Ovary (tissue), 3 donors: ENCODE data around the gene PRSS38.

ENCODE experiments used
- CTCF ChIP-seq, 3 donors: fragments of 450-650 bp in 2 of 3; fragments of 200-600 bp in 1 of 3; IDR thresholded peaks; one replicate each; pipeline versions ENCODE4 v1.5.1 to v1.8.0; 2016 to 2022; ENCODE audit warnings: antibody characterized with exemption in 3 of 3, mild to moderate bottlenecking in 1 of 3
- POLR2A ChIP-seq: fragments of 450-650 bp; IDR thresholded peaks from one replicate; pipeline ENCODE4 v1.6.1; 2017; ENCODE audit warnings: antibody characterized with exemption, mild to moderate bottlenecking, moderate library complexity
- donor health status: DM: no; HTN: no; CAD: no.

GRCh38 chr1:227808566-227808965, 6.9 kb upstream of the PRSS38 start:
- no peak for TF ChIP-seq CTCF (IDR thresholded peaks at IDR 0.05)
- TF ChIP-seq POLR2A: no peak
